Parathyroid adenoma (tissue), 2 donors: ENCODE measurements around the gene RSBN1L.
"Not testable (repeated sequence)": the region's sequence is repeated elsewhere in the genome, so short reads cannot be mapped to it uniquely, and the experiment has no call there.

Source experiments
- H2AFZ ChIP-seq: fragments of 300-600 bp; sonication (generic); one replicate; pipeline ENCODE4 v1.7.0; 2017; ENCODE audit warnings: antibody characterized with exemption, mild to moderate bottlenecking
- H3K27ac ChIP-seq: fragments of 300-600 bp; sonication (generic); one replicate; pipeline ENCODE4 v1.7.0; 2017
- H3K27me3 ChIP-seq: fragments of 300-600 bp; sonication (generic); one replicate; pipeline ENCODE4 v1.7.0; 2017; ENCODE audit warnings: low read length; ENCODE audit not compliant: control insufficient read depth, insufficient read depth
- H3K36me3 ChIP-seq: fragments of 300-600 bp; sonication (generic); one replicate; pipeline ENCODE4 v1.7.0; 2017; ENCODE audit warnings: low read length; ENCODE audit not compliant: control insufficient read depth, insufficient read depth
- H3K4me1 ChIP-seq: fragments of 300-600 bp; sonication (generic); one replicate; pipeline ENCODE4 v1.7.0; 2017; ENCODE audit warnings: control low read depth
- H3K4me2 ChIP-seq: fragments of 300-600 bp; sonication (generic); one replicate; pipeline ENCODE4 v1.7.0; 2017; ENCODE audit warnings: low read length
- H3K4me3 ChIP-seq: fragments of 300-600 bp; sonication (generic); one replicate; pipeline ENCODE4 v1.7.0; 2017; ENCODE audit warnings: low read depth, low read length
- H3K79me2 ChIP-seq: fragments of 300-600 bp; sonication (generic); one replicate; pipeline ENCODE4 v1.7.0; 2017; ENCODE audit warnings: control low read depth
- H3K9ac ChIP-seq: fragments of 300-600 bp; sonication (generic); one replicate; pipeline ENCODE4 v1.7.0; 2017; ENCODE audit warnings: mild to moderate bottlenecking
- H3K9me3 ChIP-seq: fragments of 300-600 bp; sonication (generic); one replicate; pipeline ENCODE4 v1.7.0; 2017; ENCODE audit warnings: low read length; ENCODE audit not compliant: control insufficient read depth
- TF ChIP-seq, protein P1 (sequence below): fragments of 300-600 bp; sonication (generic); IDR thresholded peaks from one replicate; pipeline ENCODE4 v1.7.0; 2017; ENCODE audit warnings: antibody characterized with exemption, mild to moderate bottlenecking
- donor health status: primary hyperparathyroidism.

RSBN1L gene

GRCh38 chr7:77783111-77783510, 86.9 kb downstream of the RSBN1L start:
- Histone ChIP-seq H3K9ac (no peak overlapping the region), H3K27ac (no peak overlapping the region), H3K4me3 (no peak overlapping the region), H3K36me3 (no peaks in the 10 kb centered on the region), H3K79me2 (no peaks in the 10 kb centered on the region), H3K9me3 (no peaks in the 10 kb centered on the region), H3K27me3 (no peaks in the 10 kb centered on the region), H3K4me1 (no peaks in the 10 kb centered on the region), H3K4me2 (no peak overlapping the region), H2AFZ (no peak overlapping the region)
- TF ChIP-seq, protein P1, sequence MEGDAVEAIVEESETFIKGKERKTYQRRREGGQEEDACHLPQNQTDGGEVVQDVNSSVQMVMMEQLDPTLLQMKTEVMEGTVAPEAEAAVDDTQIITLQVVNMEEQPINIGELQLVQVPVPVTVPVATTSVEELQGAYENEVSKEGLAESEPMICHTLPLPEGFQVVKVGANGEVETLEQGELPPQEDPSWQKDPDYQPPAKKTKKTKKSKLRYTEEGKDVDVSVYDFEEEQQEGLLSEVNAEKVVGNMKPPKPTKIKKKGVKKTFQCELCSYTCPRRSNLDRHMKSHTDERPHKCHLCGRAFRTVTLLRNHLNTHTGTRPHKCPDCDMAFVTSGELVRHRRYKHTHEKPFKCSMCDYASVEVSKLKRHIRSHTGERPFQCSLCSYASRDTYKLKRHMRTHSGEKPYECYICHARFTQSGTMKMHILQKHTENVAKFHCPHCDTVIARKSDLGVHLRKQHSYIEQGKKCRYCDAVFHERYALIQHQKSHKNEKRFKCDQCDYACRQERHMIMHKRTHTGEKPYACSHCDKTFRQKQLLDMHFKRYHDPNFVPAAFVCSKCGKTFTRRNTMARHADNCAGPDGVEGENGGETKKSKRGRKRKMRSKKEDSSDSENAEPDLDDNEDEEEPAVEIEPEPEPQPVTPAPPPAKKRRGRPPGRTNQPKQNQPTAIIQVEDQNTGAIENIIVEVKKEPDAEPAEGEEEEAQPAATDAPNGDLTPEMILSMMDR: no peak

DNA sequence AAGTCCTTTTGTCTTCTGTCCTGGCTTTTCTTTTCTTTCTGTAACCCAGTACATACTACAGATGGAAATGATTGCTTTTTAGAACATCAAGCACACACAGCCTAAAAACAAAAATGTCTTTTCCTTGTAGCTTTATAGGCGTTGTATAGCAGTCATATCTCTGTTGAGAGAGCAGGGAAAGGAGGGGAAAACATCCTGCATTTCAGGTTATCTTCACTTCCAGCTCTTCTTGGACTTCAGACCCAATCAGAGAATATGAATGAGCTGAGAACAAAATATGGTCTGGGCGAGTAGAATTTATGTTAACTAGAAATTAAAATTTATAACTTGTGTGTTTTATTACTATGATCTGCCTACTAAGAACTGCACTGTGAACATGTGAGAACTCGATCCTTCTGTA, 87.3 kb downstream of the RSBN1L start:
- Histone ChIP-seq H3K27me3 (no peaks in the 10 kb centered on the region), H3K4me2 (no peak overlapping the region), H3K4me1 (no peaks in the 10 kb centered on the region), H3K4me3 (no peak overlapping the region), H3K79me2 (no peaks in the 10 kb centered on the region), H3K27ac (no peak overlapping the region), H3K9me3 (no peaks in the 10 kb centered on the region), H3K9ac (no peak overlapping the region), H2AFZ (no peak overlapping the region), H3K36me3 (no peaks in the 10 kb centered on the region)
- TF ChIP-seq, protein P1: no peak

DNA sequence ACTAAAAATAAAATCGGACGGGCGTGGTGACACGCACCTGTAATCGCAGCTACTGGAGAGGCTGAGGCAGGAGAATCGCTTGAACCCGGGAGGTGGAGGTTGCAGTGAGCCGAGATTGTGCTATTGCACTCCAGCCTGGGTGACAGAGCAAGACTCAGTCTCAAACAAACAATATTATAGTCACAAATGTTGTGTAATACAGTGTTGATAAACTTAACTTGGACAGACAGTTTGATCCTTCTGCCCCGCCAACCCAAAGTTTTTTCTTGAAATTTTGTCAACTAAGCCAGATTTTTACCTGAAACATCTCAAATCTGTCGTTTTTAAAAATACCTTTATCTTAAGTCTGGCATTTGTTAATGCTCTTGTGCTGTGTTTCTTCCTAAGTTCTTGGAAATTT, 88.2 kb downstream of the RSBN1L start:
- H3K79me2 ChIP-seq, H3K27ac ChIP-seq, H3K9ac ChIP-seq: not testable (repeated sequence)

GRCh38 chr7:77786018-77786417, 89.8 kb downstream of the RSBN1L start:
- no peak overlapping the region for H3K27ac ChIP-seq
- no peak overlapping the region for H3K4me3 ChIP-seq
- no peaks in the 10 kb centered on the region for H3K27me3 ChIP-seq
- no peak overlapping the region for H3K4me2 ChIP-seq
- no peaks in the 10 kb centered on the region for H3K9me3 ChIP-seq
- TF ChIP-seq, protein P1: no peak
- no peak overlapping the region for H2AFZ ChIP-seq
- no peak overlapping the region for H3K9ac ChIP-seq
- no peaks in the 10 kb centered on the region for H3K36me3 ChIP-seq
- H3K79me2 ChIP-seq: no peaks in the 10 kb centered on the region
- no peaks in the 10 kb centered on the region for H3K4me1 ChIP-seq

More for the DNA sequence above, 88.2 kb downstream of the RSBN1L start:
- H3K4me1 ChIP-seq, H3K9me3 ChIP-seq, H3K36me3 ChIP-seq, H2AFZ ChIP-seq, H3K4me2 ChIP-seq, H3K27me3 ChIP-seq, H3K4me3 ChIP-seq: not testable (repeated sequence)

DNA sequence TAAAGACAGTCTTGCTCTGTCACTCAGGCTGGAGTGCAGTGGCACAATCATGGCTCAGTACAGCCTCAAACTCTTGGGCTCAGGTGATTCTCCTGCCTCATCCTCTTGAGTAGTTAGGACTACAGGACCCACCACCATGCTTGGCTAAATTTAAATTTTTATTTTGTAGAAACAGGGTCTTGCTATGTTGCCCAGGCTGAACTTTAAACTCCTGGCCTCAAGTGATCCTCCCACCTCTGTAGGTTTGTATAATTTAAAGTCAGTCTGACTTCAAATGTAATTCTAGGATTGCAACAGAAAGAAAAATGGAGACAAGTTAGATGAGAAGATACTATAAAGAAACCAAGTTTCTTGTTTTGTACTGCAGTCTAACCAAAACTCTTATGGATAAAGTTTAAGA, 90.5 kb downstream of the RSBN1L start:
- Histone ChIP-seq H3K36me3 (no peaks in the 10 kb centered on the region), H3K4me3 (no peak overlapping the region), H3K4me1 (peaks cover 7% of the 10 kb centered on the region), H3K27me3 (no peaks in the 10 kb centered on the region), H3K4me2 (no peak overlapping the region), H3K9me3 (no peaks in the 10 kb centered on the region), H3K27ac (no peak overlapping the region), H3K79me2 (no peaks in the 10 kb centered on the region), H3K9ac (no peak overlapping the region), H2AFZ (no peak overlapping the region)
- TF ChIP-seq, protein P1: no peak
